SK-N-SH (cell line): ENCODE results near the gene HAO2.

ENCODE experiments used
- GATA2 ChIP-seq: sonication (generic); formaldehyde crosslinking; IDR thresholded peaks from 2 replicates; pipeline ENCODE4 v1.5.0; 2020; ENCODE audit warnings: mild to moderate bottlenecking, missing genetic modification reagents
- MXI1 ChIP-seq: IDR thresholded peaks from 2 replicates; pipeline ENCODE4 v1.6.1; 2012; ENCODE audit warnings: mild to moderate bottlenecking, low read depth, low read length, improper control_type of control experiment
- NFIC ChIP-seq: IDR thresholded peaks from 2 replicates; pipeline ENCODE4 v1.4.0; 2012; ENCODE audit warnings: borderline replicate concordance
- NRF1 ChIP-seq: IDR thresholded peaks from 2 replicates; pipeline ENCODE4 v1.6.1; 2012; ENCODE audit warnings: low read depth, mild to moderate bottlenecking, low read length
- POLR2AphosphoS5 ChIP-seq: IDR thresholded peaks from 2 replicates; pipeline ENCODE4 v1.6.1; 2012; ENCODE audit warnings: low read depth, low read length
- RAD21 ChIP-seq: IDR thresholded peaks from 2 replicates; pipeline ENCODE4 v1.6.1; 2012; ENCODE audit warnings: mild to moderate bottlenecking, low read length
- SIN3A ChIP-seq: IDR thresholded peaks from 2 replicates; pipeline ENCODE4 v1.6.1; 2012; ENCODE audit warnings: low read depth, mild to moderate bottlenecking, low read length, moderate library complexity, borderline replicate concordance
- TEAD4 ChIP-seq: IDR thresholded peaks from 2 replicates; pipeline ENCODE4 v1.4.0; 2012; ENCODE audit warnings: mild to moderate bottlenecking, borderline replicate concordance; ENCODE audit not compliant: insufficient read depth
- YY1 ChIP-seq: IDR thresholded peaks from 2 replicates; pipeline ENCODE4 v1.4.0; 2012; ENCODE audit warnings: low read depth, mild to moderate bottlenecking
- TF ChIP-seq, protein P1 (sequence below): fragments of 200-600 bp; sonication (generic); IDR thresholded peaks from 2 replicates; pipeline ENCODE4 v1.6.1; 2017; ENCODE audit warnings: antibody characterized with exemption, mild to moderate bottlenecking, moderate library complexity
- TF ChIP-seq, protein P2 (sequence below): fragments of 150-350 bp; IDR thresholded peaks from 2 replicates; pipeline ENCODE4 v1.6.1; 2017; ENCODE audit warnings: antibody characterized with exemption, low read length, low read depth, borderline replicate concordance
- TF ChIP-seq, protein P3 (sequence below): IDR thresholded peaks from 2 replicates; pipeline ENCODE4 v1.4.0; 2012; ENCODE audit warnings: low read depth
- TF ChIP-seq, protein P4 (sequence below): IDR thresholded peaks from 2 replicates; pipeline ENCODE4 v1.6.1; 2012; ENCODE audit warnings: mild to moderate bottlenecking, low read depth, low read length, moderate library complexity

DNA sequence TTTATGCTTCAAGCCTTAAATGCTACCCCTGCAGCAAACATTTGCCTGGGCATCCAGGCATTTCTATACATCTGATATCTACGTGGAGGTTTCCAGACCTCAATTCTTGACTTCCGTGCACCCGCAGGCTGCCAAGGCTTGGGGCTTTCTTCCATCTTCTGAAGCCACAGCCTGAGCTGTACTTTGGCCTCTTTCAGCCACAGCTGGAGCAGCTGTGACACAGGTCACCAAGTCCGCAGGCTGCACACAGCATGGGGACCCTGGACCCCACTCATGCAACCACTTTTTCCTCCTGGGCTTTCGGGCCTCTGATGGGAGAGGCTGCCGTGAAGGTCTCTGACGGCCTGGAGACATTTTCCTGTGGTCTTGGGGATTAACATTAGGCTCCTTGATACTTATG lies 5.4 kb upstream of the HAO2 start:
- TF ChIP-seq, protein P1, sequence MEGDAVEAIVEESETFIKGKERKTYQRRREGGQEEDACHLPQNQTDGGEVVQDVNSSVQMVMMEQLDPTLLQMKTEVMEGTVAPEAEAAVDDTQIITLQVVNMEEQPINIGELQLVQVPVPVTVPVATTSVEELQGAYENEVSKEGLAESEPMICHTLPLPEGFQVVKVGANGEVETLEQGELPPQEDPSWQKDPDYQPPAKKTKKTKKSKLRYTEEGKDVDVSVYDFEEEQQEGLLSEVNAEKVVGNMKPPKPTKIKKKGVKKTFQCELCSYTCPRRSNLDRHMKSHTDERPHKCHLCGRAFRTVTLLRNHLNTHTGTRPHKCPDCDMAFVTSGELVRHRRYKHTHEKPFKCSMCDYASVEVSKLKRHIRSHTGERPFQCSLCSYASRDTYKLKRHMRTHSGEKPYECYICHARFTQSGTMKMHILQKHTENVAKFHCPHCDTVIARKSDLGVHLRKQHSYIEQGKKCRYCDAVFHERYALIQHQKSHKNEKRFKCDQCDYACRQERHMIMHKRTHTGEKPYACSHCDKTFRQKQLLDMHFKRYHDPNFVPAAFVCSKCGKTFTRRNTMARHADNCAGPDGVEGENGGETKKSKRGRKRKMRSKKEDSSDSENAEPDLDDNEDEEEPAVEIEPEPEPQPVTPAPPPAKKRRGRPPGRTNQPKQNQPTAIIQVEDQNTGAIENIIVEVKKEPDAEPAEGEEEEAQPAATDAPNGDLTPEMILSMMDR = no peak
- TF ChIP-seq NRF1 (no peak), RAD21 (no peak), MXI1 (no peak), POLR2AphosphoS5 (no peak), GATA2 (CRISPR knock-in tag) (no peak), NFIC (no peak), SIN3A (no peak), TEAD4 (no peak), YY1 (no peak)
- TF ChIP-seq, protein P2, sequence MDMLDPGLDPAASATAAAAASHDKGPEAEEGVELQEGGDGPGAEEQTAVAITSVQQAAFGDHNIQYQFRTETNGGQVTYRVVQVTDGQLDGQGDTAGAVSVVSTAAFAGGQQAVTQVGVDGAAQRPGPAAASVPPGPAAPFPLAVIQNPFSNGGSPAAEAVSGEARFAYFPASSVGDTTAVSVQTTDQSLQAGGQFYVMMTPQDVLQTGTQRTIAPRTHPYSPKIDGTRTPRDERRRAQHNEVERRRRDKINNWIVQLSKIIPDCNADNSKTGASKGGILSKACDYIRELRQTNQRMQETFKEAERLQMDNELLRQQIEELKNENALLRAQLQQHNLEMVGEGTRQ = no peak
- TF ChIP-seq, protein P3, sequence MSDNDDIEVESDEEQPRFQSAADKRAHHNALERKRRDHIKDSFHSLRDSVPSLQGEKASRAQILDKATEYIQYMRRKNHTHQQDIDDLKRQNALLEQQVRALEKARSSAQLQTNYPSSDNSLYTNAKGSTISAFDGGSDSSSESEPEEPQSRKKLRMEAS = no peak
- TF ChIP-seq, protein P4, sequence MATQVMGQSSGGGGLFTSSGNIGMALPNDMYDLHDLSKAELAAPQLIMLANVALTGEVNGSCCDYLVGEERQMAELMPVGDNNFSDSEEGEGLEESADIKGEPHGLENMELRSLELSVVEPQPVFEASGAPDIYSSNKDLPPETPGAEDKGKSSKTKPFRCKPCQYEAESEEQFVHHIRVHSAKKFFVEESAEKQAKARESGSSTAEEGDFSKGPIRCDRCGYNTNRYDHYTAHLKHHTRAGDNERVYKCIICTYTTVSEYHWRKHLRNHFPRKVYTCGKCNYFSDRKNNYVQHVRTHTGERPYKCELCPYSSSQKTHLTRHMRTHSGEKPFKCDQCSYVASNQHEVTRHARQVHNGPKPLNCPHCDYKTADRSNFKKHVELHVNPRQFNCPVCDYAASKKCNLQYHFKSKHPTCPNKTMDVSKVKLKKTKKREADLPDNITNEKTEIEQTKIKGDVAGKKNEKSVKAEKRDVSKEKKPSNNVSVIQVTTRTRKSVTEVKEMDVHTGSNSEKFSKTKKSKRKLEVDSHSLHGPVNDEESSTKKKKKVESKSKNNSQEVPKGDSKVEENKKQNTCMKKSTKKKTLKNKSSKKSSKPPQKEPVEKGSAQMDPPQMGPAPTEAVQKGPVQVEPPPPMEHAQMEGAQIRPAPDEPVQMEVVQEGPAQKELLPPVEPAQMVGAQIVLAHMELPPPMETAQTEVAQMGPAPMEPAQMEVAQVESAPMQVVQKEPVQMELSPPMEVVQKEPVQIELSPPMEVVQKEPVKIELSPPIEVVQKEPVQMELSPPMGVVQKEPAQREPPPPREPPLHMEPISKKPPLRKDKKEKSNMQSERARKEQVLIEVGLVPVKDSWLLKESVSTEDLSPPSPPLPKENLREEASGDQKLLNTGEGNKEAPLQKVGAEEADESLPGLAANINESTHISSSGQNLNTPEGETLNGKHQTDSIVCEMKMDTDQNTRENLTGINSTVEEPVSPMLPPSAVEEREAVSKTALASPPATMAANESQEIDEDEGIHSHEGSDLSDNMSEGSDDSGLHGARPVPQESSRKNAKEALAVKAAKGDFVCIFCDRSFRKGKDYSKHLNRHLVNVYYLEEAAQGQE = no peak
